WTC11 (cell line): ENCODE data around the gene KLHL35. TPM values are rescaled to one million over a fixed set of nuclear protein-coding genes. Genes with fewer than 3 reads are reported as not detected.

Experiments
- ATAC-seq: fragments of 200-7000 bp; cut with Tn5 transposase; 2 replicates; pipeline ENCODE4 v1.10.0; 2021; ENCODE audit warnings: mild to moderate bottlenecking, moderate library complexity
- CTCF ChIA-PET: fragments of 300-600 bp; sonication (Branson Sonifier 250); formaldehyde crosslinking; loops from one replicate; lab custom pipeline; 2021; ENCODE audit warnings: antibody characterized with exemption; lab: Charles Lee
- POLR2A ChIA-PET: fragments of 350-600 bp; sonication (Branson Sonifier 250); formaldehyde crosslinking; loops from one replicate; lab custom pipeline; 2021; ENCODE audit warnings: antibody characterized with exemption; lab: Charles Lee
- DNase-seq: peaks from one replicate; pipeline ENCODE4 v3.0.0; 2021; ENCODE audit warnings: low spot score
- H3K27ac Mint-ChIP-seq: 2 replicates; pipeline ENCODE4 v1.8.0; 2021; ENCODE audit warnings: mixed read lengths
- H3K27me3 Mint-ChIP-seq: 2 replicates; pipeline ENCODE4 v1.8.0; 2021; ENCODE audit warnings: low read depth, mild to moderate bottlenecking, moderate library complexity, mixed read lengths
- H3K36me3 Mint-ChIP-seq: 2 replicates; pipeline ENCODE4 v1.8.0; 2021; ENCODE audit warnings: mixed read lengths
- H3K4me1 Mint-ChIP-seq: 2 replicates; pipeline ENCODE4 v1.8.0; 2022; ENCODE audit warnings: mixed read lengths
- H3K4me3 Mint-ChIP-seq: 2 replicates; pipeline ENCODE4 v1.8.0; 2021; ENCODE audit warnings: mild to moderate bottlenecking, moderate library complexity, mixed read lengths
- H3K9me3 Mint-ChIP-seq: 2 replicates; pipeline ENCODE4 v1.8.0; 2021; ENCODE audit warnings: mixed read lengths
- ATF2 ChIP-seq: sonication (generic); formaldehyde crosslinking; IDR thresholded peaks from 2 replicates; pipeline ENCODE4 v1.8.1; 2022; ENCODE audit warnings: low read depth, missing genetic modification reagents, borderline replicate concordance
- CREB1 ChIP-seq: sonication (generic); formaldehyde crosslinking; IDR thresholded peaks from 2 replicates; pipeline ENCODE4 v1.8.0; 2023; ENCODE audit warnings: mild to moderate bottlenecking, missing genetic modification reagents
- EMX1 ChIP-seq: fragments of 250-450 bp; sonication (Bioruptor Pico); IDR thresholded peaks from 2 replicates; pipeline ENCODE4 v1.8.0; 2021; ENCODE audit warnings: mild to moderate bottlenecking
- FOXK1 ChIP-seq: sonication (generic); formaldehyde crosslinking; IDR thresholded peaks from 2 replicates; pipeline ENCODE4 v1.8.0; 2022; ENCODE audit warnings: mild to moderate bottlenecking, moderate library complexity, missing genetic modification reagents
- GABPB1 ChIP-seq: sonication (generic); formaldehyde crosslinking; IDR thresholded peaks from 2 replicates; pipeline ENCODE4 v1.8.1; 2023; ENCODE audit warnings: mild to moderate bottlenecking, missing genetic modification reagents
- HMGA2 ChIP-seq: fragments of 250-450 bp; sonication (Bioruptor Pico); IDR thresholded peaks from 2 replicates; pipeline ENCODE4 v1.4.0; 2021; ENCODE audit warnings: mild to moderate bottlenecking, moderate library complexity
- JUN ChIP-seq: sonication (generic); formaldehyde crosslinking; IDR thresholded peaks from 2 replicates; pipeline ENCODE4 v1.8.0; 2023; ENCODE audit warnings: mild to moderate bottlenecking, missing genetic modification reagents
- MXD4 ChIP-seq: fragments of 250-450 bp; sonication (Bioruptor Pico); IDR thresholded peaks from 2 replicates; pipeline ENCODE4 v1.8.0; 2021; ENCODE audit warnings: mild to moderate bottlenecking, moderate library complexity, borderline replicate concordance
- NR3C1 ChIP-seq: sonication (generic); formaldehyde crosslinking; conservative IDR thresholded peaks from 2 replicates; pipeline ENCODE4 v1.8.1; 2023; ENCODE audit warnings: low read depth, mild to moderate bottlenecking, missing genetic modification reagents
- OVOL2 ChIP-seq: fragments of 250-450 bp; sonication (Bioruptor Pico); IDR thresholded peaks from 2 replicates; pipeline ENCODE4 v1.9.0; 2021; ENCODE audit warnings: mild to moderate bottlenecking, borderline replicate concordance
- PRRX2 ChIP-seq: fragments of 250-450 bp; sonication (Bioruptor Pico); IDR thresholded peaks from 2 replicates; pipeline ENCODE4 v1.8.0; 2021; ENCODE audit warnings: mild to moderate bottlenecking
- RELA ChIP-seq: sonication (generic); formaldehyde crosslinking; IDR thresholded peaks from 2 replicates; pipeline ENCODE4 v1.8.1; 2022; ENCODE audit warnings: missing genetic modification reagents, mild to moderate bottlenecking, borderline replicate concordance
- SOX15 ChIP-seq: fragments of 250-450 bp; sonication (Bioruptor Pico); IDR thresholded peaks from 2 replicates; pipeline ENCODE4 v1.9.0; 2021; ENCODE audit warnings: mild to moderate bottlenecking
- TP53 ChIP-seq: sonication (generic); formaldehyde crosslinking; IDR thresholded peaks from 2 replicates; pipeline ENCODE4 v1.8.1; 2023; ENCODE audit warnings: mild to moderate bottlenecking, missing genetic modification reagents
- ZNF138 ChIP-seq: sonication (generic); formaldehyde crosslinking; conservative IDR thresholded peaks from 2 replicates; pipeline ENCODE4 v1.8.1; 2022; ENCODE audit warnings: mild to moderate bottlenecking, moderate library complexity, missing genetic modification reagents
- ZNF232 ChIP-seq: sonication (generic); formaldehyde crosslinking; IDR thresholded peaks from 2 replicates; pipeline ENCODE4 v1.8.0; 2022; ENCODE audit warnings: mild to moderate bottlenecking, missing genetic modification reagents
- ZNF263 ChIP-seq: sonication (generic); formaldehyde crosslinking; IDR thresholded peaks from 2 replicates; pipeline ENCODE4 v1.8.1; 2022; ENCODE audit warnings: low read depth, mild to moderate bottlenecking, moderate library complexity, missing genetic modification reagents
- ZNF416 ChIP-seq: fragments of 250-450 bp; sonication (Bioruptor Pico); IDR thresholded peaks from 2 replicates; pipeline ENCODE4 v1.9.0; 2021; ENCODE audit warnings: mild to moderate bottlenecking, inconsistent platforms
- ZNF512 ChIP-seq: sonication (generic); formaldehyde crosslinking; IDR thresholded peaks from 2 replicates; pipeline ENCODE4 v1.8.1; 2022; ENCODE audit warnings: missing genetic modification reagents, borderline replicate concordance
- total RNA-seq: library from RNA; stranded (reverse); gene quantifications from 3 replicates; pipeline ENCODE4 v1.2.3, GENCODE V29; 2021
- TF ChIP-seq, protein P1 (sequence below): sonication (generic); formaldehyde crosslinking; IDR thresholded peaks from 2 replicates; pipeline ENCODE4 v1.8.0; 2022; ENCODE audit warnings: mild to moderate bottlenecking, missing genetic modification reagents
- TF ChIP-seq, protein P2 (sequence below): sonication (generic); formaldehyde crosslinking; IDR thresholded peaks from 2 replicates; pipeline ENCODE4 v1.8.0; 2022; ENCODE audit warnings: mild to moderate bottlenecking, missing genetic modification reagents
- TF ChIP-seq, protein P3 (sequence below): sonication (generic); formaldehyde crosslinking; IDR thresholded peaks from 2 replicates; pipeline ENCODE4 v1.8.1; 2023; ENCODE audit warnings: mild to moderate bottlenecking, missing genetic modification reagents, borderline replicate concordance
- TF ChIP-seq, protein P4 (sequence below): sonication (generic); formaldehyde crosslinking; IDR thresholded peaks from 2 replicates; pipeline ENCODE4 v1.8.0; 2022; ENCODE audit warnings: mild to moderate bottlenecking, missing genetic modification reagents

The KLHL35 gene
- total RNA-seq, 1 experiment from 2014 or later = 0.22 TPM

GRCh38 chr11:75470476-75471080, 37.6 kb upstream of the KLHL35 start:
- H3K4me3 Mint-ChIP-seq = no peak overlapping the region
- ATAC-seq (no peak), DNase-seq (no peak)
- no peak overlapping the region for H3K27ac Mint-ChIP-seq
- peaks cover 38% of the 10 kb centered on the region for H3K4me1 Mint-ChIP-seq
- TF ChIP-seq ZNF512 (CRISPR knock-in tag) = no peak
- TF ChIP-seq ZNF138 (CRISPR knock-in tag) = no peak
- no peak for TF ChIP-seq JUN (CRISPR knock-in tag)
- TF ChIP-seq, protein P1, sequence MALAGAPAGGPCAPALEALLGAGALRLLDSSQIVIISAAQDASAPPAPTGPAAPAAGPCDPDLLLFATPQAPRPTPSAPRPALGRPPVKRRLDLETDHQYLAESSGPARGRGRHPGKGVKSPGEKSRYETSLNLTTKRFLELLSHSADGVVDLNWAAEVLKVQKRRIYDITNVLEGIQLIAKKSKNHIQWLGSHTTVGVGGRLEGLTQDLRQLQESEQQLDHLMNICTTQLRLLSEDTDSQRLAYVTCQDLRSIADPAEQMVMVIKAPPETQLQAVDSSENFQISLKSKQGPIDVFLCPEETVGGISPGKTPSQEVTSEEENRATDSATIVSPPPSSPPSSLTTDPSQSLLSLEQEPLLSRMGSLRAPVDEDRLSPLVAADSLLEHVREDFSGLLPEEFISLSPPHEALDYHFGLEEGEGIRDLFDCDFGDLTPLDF = no peak
- TF ChIP-seq ZNF232 (CRISPR knock-in tag) = no peak
- no peak for TF ChIP-seq NR3C1
- TF ChIP-seq EMX1 (CRISPR knock-in tag) = no peak
- no peak for TF ChIP-seq RELA (CRISPR knock-in tag)
- no peak for TF ChIP-seq FOXK1 (CRISPR knock-in tag)
- no peaks in the 10 kb centered on the region for H3K36me3 Mint-ChIP-seq
- H3K27me3 Mint-ChIP-seq = no peaks in the 10 kb centered on the region; the same call in 1 of the 2 replicates
- ChIA-PET CTCF (interaction anchor here (1.3 to 5.0 kb wide), 4 partner anchors 20 to 127 kb away, joined by 3 to 29 read pairs (median 4); no protein-coding TSS in a partner anchor), POLR2A (no interaction called here)
- no peaks in the 10 kb centered on the region for H3K9me3 Mint-ChIP-seq

GRCh38 chr11:75469785-75470405, 36.9 kb upstream of the KLHL35 start:
- CTCF ChIA-PET = interaction anchor here (1.7 to 5.0 kb wide), 3 partner anchors 19 to 128 kb away, joined by 4 to 29 read pairs (median 5); no protein-coding TSS in a partner anchor
- Mint-ChIP-seq H3K36me3 (no peaks in the 10 kb centered on the region), H3K27me3 (no peaks in the 10 kb centered on the region; the same call in 1 of the 2 replicates), H3K4me1 (peaks cover 32% of the 10 kb centered on the region), H3K27ac (no peak overlapping the region), H3K4me3 (no peak overlapping the region), H3K9me3 (no peaks in the 10 kb centered on the region)
- ATAC-seq = no peak
- DNase-seq = no peak
- POLR2A ChIA-PET = no interaction called here
- TF ChIP-seq TP53 (CRISPR knock-in tag) (no peak), PRRX2 (CRISPR knock-in tag) (no peak), HMGA2 (no peak), MXD4 (no peak), GABPB1 (CRISPR knock-in tag) (no peak), CREB1 (CRISPR knock-in tag) (no peak), OVOL2 (CRISPR knock-in tag) (no peak), SOX15 (CRISPR knock-in tag) (no peak), ZNF263 (CRISPR knock-in tag) (no peak), ATF2 (CRISPR knock-in tag) (no peak), ZNF416 (no peak)
- TF ChIP-seq, protein P2, sequence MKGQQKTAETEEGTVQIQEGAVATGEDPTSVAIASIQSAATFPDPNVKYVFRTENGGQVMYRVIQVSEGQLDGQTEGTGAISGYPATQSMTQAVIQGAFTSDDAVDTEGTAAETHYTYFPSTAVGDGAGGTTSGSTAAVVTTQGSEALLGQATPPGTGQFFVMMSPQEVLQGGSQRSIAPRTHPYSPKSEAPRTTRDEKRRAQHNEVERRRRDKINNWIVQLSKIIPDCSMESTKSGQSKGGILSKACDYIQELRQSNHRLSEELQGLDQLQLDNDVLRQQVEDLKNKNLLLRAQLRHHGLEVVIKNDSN (CRISPR knock-in tag) = no peak
- TF ChIP-seq, protein P3, sequence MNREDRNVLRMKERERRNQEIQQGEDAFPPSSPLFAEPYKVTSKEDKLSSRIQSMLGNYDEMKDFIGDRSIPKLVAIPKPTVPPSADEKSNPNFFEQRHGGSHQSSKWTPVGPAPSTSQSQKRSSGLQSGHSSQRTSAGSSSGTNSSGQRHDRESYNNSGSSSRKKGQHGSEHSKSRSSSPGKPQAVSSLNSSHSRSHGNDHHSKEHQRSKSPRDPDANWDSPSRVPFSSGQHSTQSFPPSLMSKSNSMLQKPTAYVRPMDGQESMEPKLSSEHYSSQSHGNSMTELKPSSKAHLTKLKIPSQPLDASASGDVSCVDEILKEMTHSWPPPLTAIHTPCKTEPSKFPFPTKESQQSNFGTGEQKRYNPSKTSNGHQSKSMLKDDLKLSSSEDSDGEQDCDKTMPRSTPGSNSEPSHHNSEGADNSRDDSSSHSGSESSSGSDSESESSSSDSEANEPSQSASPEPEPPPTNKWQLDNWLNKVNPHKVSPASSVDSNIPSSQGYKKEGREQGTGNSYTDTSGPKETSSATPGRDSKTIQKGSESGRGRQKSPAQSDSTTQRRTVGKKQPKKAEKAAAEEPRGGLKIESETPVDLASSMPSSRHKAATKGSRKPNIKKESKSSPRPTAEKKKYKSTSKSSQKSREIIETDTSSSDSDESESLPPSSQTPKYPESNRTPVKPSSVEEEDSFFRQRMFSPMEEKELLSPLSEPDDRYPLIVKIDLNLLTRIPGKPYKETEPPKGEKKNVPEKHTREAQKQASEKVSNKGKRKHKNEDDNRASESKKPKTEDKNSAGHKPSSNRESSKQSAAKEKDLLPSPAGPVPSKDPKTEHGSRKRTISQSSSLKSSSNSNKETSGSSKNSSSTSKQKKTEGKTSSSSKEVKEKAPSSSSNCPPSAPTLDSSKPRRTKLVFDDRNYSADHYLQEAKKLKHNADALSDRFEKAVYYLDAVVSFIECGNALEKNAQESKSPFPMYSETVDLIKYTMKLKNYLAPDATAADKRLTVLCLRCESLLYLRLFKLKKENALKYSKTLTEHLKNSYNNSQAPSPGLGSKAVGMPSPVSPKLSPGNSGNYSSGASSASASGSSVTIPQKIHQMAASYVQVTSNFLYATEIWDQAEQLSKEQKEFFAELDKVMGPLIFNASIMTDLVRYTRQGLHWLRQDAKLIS (CRISPR knock-in tag) = no peak
- TF ChIP-seq, protein P4, sequence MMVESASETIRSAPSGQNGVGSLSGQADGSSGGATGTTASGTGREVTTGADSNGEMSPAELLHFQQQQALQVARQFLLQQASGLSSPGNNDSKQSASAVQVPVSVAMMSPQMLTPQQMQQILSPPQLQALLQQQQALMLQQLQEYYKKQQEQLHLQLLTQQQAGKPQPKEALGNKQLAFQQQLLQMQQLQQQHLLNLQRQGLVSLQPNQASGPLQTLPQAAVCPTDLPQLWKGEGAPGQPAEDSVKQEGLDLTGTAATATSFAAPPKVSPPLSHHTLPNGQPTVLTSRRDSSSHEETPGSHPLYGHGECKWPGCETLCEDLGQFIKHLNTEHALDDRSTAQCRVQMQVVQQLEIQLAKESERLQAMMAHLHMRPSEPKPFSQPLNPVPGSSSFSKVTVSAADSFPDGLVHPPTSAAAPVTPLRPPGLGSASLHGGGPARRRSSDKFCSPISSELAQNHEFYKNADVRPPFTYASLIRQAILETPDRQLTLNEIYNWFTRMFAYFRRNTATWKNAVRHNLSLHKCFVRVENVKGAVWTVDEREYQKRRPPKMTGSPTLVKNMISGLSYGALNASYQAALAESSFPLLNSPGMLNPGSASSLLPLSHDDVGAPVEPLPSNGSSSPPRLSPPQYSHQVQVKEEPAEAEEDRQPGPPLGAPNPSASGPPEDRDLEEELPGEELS (CRISPR knock-in tag) = no peak
